Common myeloid progenitor, CD34-positive (primary cell): ENCODE results near the gene ZNF512.
"Not testable (repeated sequence)": the region's sequence is repeated elsewhere in the genome, so short reads cannot be mapped to it uniquely, and the experiment has no call there.

Source experiments
- CTCF ChIA-PET: fragments of 350-600 bp; sonication (Branson Sonifier 250); formaldehyde crosslinking; loops from one replicate; lab custom pipeline; 2021; ENCODE audit warnings: antibody characterized with exemption; lab: Charles Lee
- POLR2A ChIA-PET: fragments of 350-600 bp; sonication (Branson Sonifier 250); formaldehyde crosslinking; loops from one replicate; lab custom pipeline; 2021; ENCODE audit warnings: antibody characterized with exemption; lab: Charles Lee
- DNase-seq, 3 donors: peaks; one replicate each; pipeline versions ENCODE4 v3.0.0 to v3.0.0-alpha.2; 2013
- H3K27ac ChIP-seq, 2 experiments: 1 replicate in 1 of 2; 2 replicates in 1 of 2; pipeline ENCODE4 v1.7.0; 2013; ENCODE audit warnings: inconsistent platforms in 2 of 2, low read length in 2 of 2, mild to moderate bottlenecking in 2 of 2, low read depth in 1 of 2, moderate library complexity in 1 of 2; ENCODE audit not compliant: severe bottlenecking in 2 of 2, insufficient read depth in 1 of 2, poor library complexity in 1 of 2
- H3K27me3 ChIP-seq, 5 experiments: replicated peaks in 2 of 5; 1 replicate in 3 of 5; 2 replicates in 2 of 5; pipeline versions ENCODE4 v1.6.1 to v1.7.0; 2013; ENCODE audit warnings: low read length in 4 of 5, mild to moderate bottlenecking in 2 of 5, moderate library complexity in 2 of 5, inconsistent platforms in 1 of 5; ENCODE audit not compliant: insufficient read depth in 5 of 5, control insufficient read depth in 4 of 5
- H3K36me3 ChIP-seq, 4 experiments: 1 replicate in 2 of 4; 2 replicates in 2 of 4; pipeline versions ENCODE4 v1.6.1 to v1.7.0; 2013; ENCODE audit warnings: low read length in 3 of 4, control low read depth in 1 of 4, mild to moderate bottlenecking in 1 of 4; ENCODE audit not compliant: control insufficient read depth in 4 of 4, insufficient read depth in 4 of 4
- H3K4me1 ChIP-seq, 4 experiments: 1 replicate in 3 of 4; 2 replicates in 1 of 4; pipeline versions ENCODE4 v1.6.1 to v1.7.1; 2013; ENCODE audit warnings: low read length in 3 of 4, mild to moderate bottlenecking in 3 of 4, control low read depth in 1 of 4, inconsistent platforms in 1 of 4, moderate library complexity in 1 of 4; ENCODE audit not compliant: control insufficient read depth in 4 of 4, insufficient read depth in 4 of 4; ENCODE audit errors: control extremely low read depth in 1 of 4
- H3K4me3 ChIP-seq, 7 experiments: 1 replicate in 4 of 7; 2 replicates in 3 of 7; pipeline versions ENCODE4 v1.5.1 to v1.7.0; 2013; ENCODE audit warnings: mild to moderate bottlenecking in 7 of 7, low read length in 6 of 7, moderate library complexity in 6 of 7, inconsistent platforms in 2 of 7, low read depth in 2 of 7, control low read depth in 1 of 7; ENCODE audit not compliant: insufficient read depth in 4 of 7, control insufficient read depth in 1 of 7; ENCODE audit errors: extremely low read depth in 1 of 7
- H3K9me3 ChIP-seq, 5 experiments: 1 replicate in 4 of 5; 2 replicates in 1 of 5; pipeline versions ENCODE4 v1.6.1 to v1.7.1; 2013; ENCODE audit warnings: low read length in 4 of 5, mild to moderate bottlenecking in 2 of 5, inconsistent platforms in 1 of 5, low read depth in 1 of 5, moderate library complexity in 1 of 5; ENCODE audit not compliant: control insufficient read depth in 4 of 5, insufficient read depth in 2 of 5; ENCODE audit errors: control extremely low read depth in 1 of 5
- WGBS: methylation state at CpG from one replicate; pipeline ENCODE4 v1.1.5; 2013; ENCODE audit not compliant: insufficient coverage; 5-methylcytosine and 5-hydroxymethylcytosine counted together

The ZNF512 gene

DNA sequence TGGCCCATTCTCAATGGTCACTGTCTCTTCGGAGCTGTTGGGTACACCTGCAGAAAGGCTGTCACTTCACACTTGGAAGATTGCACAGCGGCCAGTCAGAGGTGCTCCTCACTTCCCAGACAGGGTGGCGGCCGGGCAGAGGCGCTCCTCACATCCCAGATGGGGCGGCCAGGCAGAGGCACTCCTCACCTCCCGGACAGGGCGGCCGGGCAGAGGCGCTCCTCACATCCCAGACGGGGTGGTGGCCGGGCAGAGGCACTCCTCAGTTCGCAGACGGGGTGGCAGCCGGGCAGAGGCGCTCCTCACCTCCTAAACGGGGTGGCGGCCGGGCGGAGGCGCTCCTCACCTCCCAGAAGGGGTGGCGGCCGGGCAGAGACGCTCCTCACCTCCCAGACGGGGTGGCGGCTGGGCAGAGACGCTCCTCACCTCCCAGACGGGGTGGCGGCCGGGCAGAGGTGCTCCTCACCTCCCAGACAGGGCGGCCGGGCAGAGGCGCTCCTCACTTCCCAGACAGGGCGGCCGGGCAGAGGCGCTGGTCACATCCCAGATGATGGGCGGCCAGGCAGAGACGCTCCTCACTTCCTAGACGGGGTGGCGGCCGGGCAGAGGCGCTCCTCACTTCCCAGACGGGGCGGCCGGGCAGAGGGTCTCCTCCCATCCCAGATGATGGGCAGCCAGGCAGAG lies 11.3 kb downstream of the ZNF512 start:
- Histone ChIP-seq H3K9me3 (peaks cover 3 to 45% (median 25%) of the 10 kb centered on the region in 5 experiments), H3K36me3 (peaks cover 0 to 22% (median 5%) of the 10 kb centered on the region in 4 experiments)
- POLR2A ChIA-PET, H3K4me3 ChIP-seq, H3K4me1 ChIP-seq, H3K27me3 ChIP-seq, DNase-seq, H3K27ac ChIP-seq: not testable (repeated sequence)
- CTCF ChIA-PET = interaction anchor here (1.0 kb wide), 2 partner anchors 9 to 10 kb away, joined by 3 to 4 read pairs; no protein-coding TSS in a partner anchor
- 99% methylated on average over 37 of the region's 45 CpGs for WGBS

DNA sequence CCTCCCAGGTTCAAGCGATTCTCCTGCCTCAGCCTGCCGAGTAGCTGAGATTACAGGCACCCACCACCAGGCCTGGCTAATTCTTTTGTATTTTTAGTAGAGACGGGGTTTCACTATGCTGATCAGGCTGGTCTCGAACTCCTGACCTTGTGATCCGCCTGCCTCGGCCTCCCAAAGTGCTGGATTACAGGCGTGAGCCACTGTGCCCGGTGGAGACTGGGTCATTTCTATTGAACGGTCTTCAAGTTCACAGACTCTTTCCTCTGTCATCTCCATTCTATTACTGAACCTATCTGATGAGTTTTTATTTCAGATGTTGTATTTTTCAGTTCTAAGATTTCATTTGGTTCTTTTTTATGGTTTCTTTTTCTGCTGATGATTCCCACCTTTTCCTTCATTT lies 12.6 kb downstream of the ZNF512 start:
- Histone ChIP-seq H3K9me3 (peaks cover 0 to 36% (median 25%) of the 10 kb centered on the region in 5 experiments), H3K36me3 (peaks cover 8 to 34% (median 12%) of the 10 kb centered on the region in 4 experiments)
- H3K4me3 ChIP-seq, POLR2A ChIA-PET, H3K27ac ChIP-seq, H3K4me1 ChIP-seq, H3K27me3 ChIP-seq: not testable (repeated sequence)
- DNase-seq = peak in 1 of 3 donors; percentile 8
- WGBS = 98% methylated on average over 8 of the region's 9 CpGs
- CTCF ChIA-PET = interaction anchor here (1.0 kb wide), 1 partner anchor 10 kb away, joined by 4 read pairs; no protein-coding TSS in a partner anchor

DNA sequence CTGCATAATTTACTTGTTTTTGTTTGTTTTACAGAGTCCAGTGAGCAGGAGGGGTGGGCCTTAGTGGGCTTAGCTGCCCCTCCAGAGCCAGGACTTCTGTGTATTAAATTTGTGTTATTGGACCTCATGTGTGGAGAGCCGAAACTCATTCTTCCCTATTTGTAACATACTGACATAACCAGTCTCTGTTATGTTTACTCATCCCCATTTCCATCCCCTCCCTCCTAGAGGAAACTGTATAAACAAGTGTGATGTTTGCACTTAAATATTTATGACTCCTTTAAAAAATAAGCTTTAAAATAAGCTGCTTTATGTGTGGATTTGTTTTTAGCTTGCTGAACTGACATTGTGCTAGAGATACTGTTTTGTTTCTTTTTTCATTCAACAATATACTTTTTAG lies 13.8 kb downstream of the ZNF512 start:
- Histone ChIP-seq H3K4me1 (no peaks in the 10 kb centered on the region), H3K27me3 (no peaks in the 10 kb centered on the region), H3K9me3 (peaks cover 0 to 26% (median 20%) of the 10 kb centered on the region in 5 experiments), H3K36me3 (peaks cover 8 to 43% (median 19%) of the 10 kb centered on the region in 4 experiments), H3K4me3 (no peak overlapping the region), H3K27ac (no peak overlapping the region)
- POLR2A ChIA-PET = no interaction called here
- DNase-seq = no peak
- no CpG with 5 or more reads among the region's 1 CpG for WGBS
- CTCF ChIA-PET = interaction anchor here (1.7 kb wide), 1 partner anchor 11 kb away, joined by 5 read pairs; no protein-coding TSS in a partner anchor

DNA sequence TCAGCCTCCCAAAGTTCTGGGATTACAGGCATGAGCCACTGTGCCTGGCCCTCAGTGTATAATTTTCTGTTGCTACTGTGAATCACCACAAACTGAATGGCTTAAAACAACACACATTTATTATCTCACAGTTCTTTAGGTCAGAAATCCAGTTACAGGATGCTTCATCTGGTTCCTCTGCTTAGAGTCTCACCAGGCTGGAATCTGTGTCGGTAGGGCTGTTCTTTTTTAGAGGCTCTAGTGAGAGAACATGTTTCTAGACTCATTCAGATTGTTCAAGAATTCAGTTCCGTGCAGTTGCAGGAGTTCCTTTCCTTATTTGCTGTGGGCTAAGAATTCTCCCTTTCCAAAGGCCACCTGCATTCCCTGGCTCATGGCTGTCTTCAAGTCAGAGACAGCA lies 23.8 kb downstream of the ZNF512 start:
- Histone ChIP-seq H3K27me3 (no peaks in the 10 kb centered on the region), H3K27ac (no peak overlapping the region), H3K36me3 (peaks cover 19 to 71% (median 47%) of the 10 kb centered on the region in 4 experiments), H3K4me1 (no peaks in the 10 kb centered on the region), H3K9me3 (no peaks in the 10 kb centered on the region), H3K4me3 (no peak overlapping the region)
- no peak for DNase-seq
- WGBS = 94% methylated on average over 2 of the region's 2 CpGs
- CTCF ChIA-PET = no interaction called here
- POLR2A ChIA-PET = no interaction called here

DNA sequence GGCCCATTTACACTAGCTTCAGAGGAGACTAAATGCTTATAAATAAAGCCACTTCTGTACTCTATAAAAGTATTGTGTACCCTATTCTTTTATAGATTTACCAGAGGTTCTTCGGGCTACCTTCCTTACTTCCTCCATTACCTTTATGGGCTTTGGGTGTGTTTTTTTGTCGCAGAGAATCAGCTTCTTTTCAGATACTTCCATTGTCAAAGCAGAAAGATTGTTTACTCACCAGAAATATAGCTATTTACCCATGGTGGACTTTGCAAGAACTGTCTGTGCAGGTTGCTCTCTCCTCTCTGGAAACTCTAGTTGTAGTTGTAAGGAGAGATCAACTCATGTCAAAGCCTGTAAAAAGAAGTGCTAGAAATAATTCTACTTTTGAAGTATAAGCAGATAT lies 31.1 kb downstream of the ZNF512 start:
- Histone ChIP-seq H3K9me3 (no peaks in the 10 kb centered on the region), H3K4me3 (no peak overlapping the region), H3K4me1 (no peaks in the 10 kb centered on the region), H3K27ac (no peak overlapping the region), H3K36me3 (peaks cover 14 to 59% (median 41%) of the 10 kb centered on the region in 4 experiments), H3K27me3 (no peaks in the 10 kb centered on the region)
- WGBS = no CpG with 5 or more reads among the region's 2 CpGs
- POLR2A ChIA-PET = no interaction called here
- CTCF ChIA-PET = interaction anchor here (0.5 kb wide), 1 partner anchor 815 kb away, joined by 3 read pairs; no protein-coding TSS in a partner anchor
- DNase-seq = no peak

DNA sequence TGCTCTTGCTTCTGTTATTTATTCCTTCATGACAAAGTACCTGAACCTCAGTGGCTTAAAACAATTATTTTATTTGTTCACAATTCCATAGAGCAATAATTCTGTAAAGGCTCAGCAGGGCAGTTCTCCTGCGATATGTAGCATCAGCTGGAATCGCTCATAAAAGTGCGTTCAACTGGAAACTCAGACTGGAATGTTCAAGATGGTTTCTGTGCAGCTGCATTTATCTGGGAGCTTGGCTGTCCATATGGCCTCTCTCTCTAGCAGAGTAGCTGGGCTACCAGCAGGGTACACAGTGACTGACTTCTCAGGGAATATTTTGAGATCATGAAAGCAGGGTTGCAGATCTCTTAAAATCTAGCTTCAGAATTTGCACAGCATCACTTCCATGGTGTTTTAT lies 32.5 kb downstream of the ZNF512 start:
- H3K4me3 ChIP-seq = no peak overlapping the region
- no peak overlapping the region for H3K27ac ChIP-seq
- H3K9me3 ChIP-seq = no peaks in the 10 kb centered on the region
- WGBS = 96% methylated on average over 3 of the region's 3 CpGs
- H3K36me3 ChIP-seq = peaks cover 14 to 61% (median 42%) of the 10 kb centered on the region in 4 experiments
- ChIA-PET POLR2A (no interaction called here), CTCF (interaction anchor here (1.4 kb wide), 1 partner anchor 12 kb away, joined by 4 read pairs; no protein-coding TSS in a partner anchor)
- no peaks in the 10 kb centered on the region for H3K27me3 ChIP-seq
- H3K4me1 ChIP-seq = no peaks in the 10 kb centered on the region
- DNase-seq = no peak

DNA sequence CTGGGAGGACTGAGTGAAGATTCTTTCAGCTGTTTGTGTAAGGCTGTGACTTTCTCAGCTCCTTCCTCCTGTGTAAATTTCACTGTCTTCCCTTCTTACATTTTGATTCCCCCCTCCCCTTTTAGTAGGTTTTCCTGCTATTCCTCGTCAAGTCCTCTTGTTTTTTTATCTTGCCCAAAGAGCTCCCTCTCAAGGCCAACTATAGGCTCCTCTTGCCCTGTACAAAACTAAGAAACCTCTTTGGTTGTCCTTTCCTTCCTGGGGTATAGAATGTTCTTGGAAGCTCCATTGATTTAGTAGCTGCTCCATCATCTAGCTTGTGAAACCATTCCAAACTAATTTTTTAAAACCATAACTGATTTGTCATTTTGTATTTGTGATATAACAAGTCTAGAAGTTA lies 38.7 kb downstream of the ZNF512 start:
- peaks cover 25 to 72% (median 48%) of the 10 kb centered on the region in 4 experiments for H3K36me3 ChIP-seq
- H3K9me3 ChIP-seq = no peaks in the 10 kb centered on the region
- H3K4me3 ChIP-seq = no peak overlapping the region
- POLR2A ChIA-PET = interaction anchor here (0.6 kb wide), 1 partner anchor 94 kb away, joined by 4 read pairs; no protein-coding TSS in a partner anchor
- CTCF ChIA-PET = interaction anchor here (0.6 to 1.5 kb wide), 6 partner anchors 10 to 379 kb away, joined by 3 read pairs; no protein-coding TSS in a partner anchor
- H3K4me1 ChIP-seq = peaks cover 2 to 8% (median 6%) of the 10 kb centered on the region in 4 experiments
- H3K27ac ChIP-seq = no peak overlapping the region
- H3K27me3 ChIP-seq = no peaks in the 10 kb centered on the region
- DNase-seq = no peak
- no CpG with 5 or more reads among the region's 1 CpG for WGBS
